Right ventricle myocardium inferior (tissue), 1 donor: Measurements from ENCODE around the gene RNF157. TPM values are rescaled to one million over a fixed set of nuclear protein-coding genes. Genes with fewer than 3 reads are reported as not detected.

Experiments
- ATAC-seq: fragments of 200-7000 bp; cut with Tn5 transposase; one replicate; pipeline ENCODE4 v1.9.1; 2020; ENCODE audit warnings: mild to moderate bottlenecking, moderate library complexity
- DNase-seq: peaks from one replicate; pipeline ENCODE4 v3.0.0; 2021; ENCODE audit errors: missing footprints
- intact Hi-C: fragments of 100-400 bp; cut with DNase I; formaldehyde crosslinking; loops from one replicate; pipeline ENCODE4 v1.11.0; 2022
- microRNA-seq: library from miRNA; unstranded; fragments of <30 nt; microRNA quantifications from one replicate; pipeline ENCODE4 v1.2.0, GENCODE V29; 2020
- total RNA-seq: library from RNA; stranded (reverse); fragmentation: NEBNext Ultra II Directional; extraction: Animal tissue kit (Norgen Biotek cat#: 25700); gene quantifications from one replicate; pipeline ENCODE4 v1.2.1, GENCODE V29; 2021
- donor health status: DM: no; HTN: yes; CAD: no; lungs with severe emphysema.

Gene RNF157
- total RNA-seq, 1 donor from 2014 or later: 19.4 TPM

- DNase-seq: no peak
- intact Hi-C loops: no loop called here
Observed at GRCh38 chr17:76095943-76096342, 144.3 kb downstream of the RNF157 start.

GRCh38 chr17:76094046-76094445, 146.2 kb downstream of the RNF157 start:
- intact Hi-C loops: no loop called here
- no peak for DNase-seq

More at GRCh38 chr17:76095943-76096342, 144.3 kb downstream of the RNF157 start:
- ATAC-seq: no peak

GRCh38 chr17:76092526-76093413, 147.5 kb downstream of the RNF157 start:
- ATAC-seq: no peak
- intact Hi-C loops: no loop called here
- DNase-seq: no peak

More at GRCh38 chr17:76094046-76094445, 146.2 kb downstream of the RNF157 start:
- no peak for ATAC-seq

Small RNA genes within 50 kb of the gene (microRNA-seq; reads per million reads assigned to microRNA genes)
- gene MIR6868: 6.5 reads per million, percentile 17 among the genes with 10 or more reads in this experiment

Other genes starting within 250 kb of the RNF157 start
- gene CDK3, start 239.6 kb downstream of the RNF157 start, total RNA-seq: 2.2 TPM
- 0.11 TPM for gene EVPL, start 213.2 kb downstream of the RNF157 start, total RNA-seq
- gene SRP68, start 168.0 kb downstream of the RNF157 start, total RNA-seq: 60.1 TPM
- not detected for gene GALR2, start 165.7 kb downstream of the RNF157 start, total RNA-seq
- not detected for gene ZACN, start 161.3 kb downstream of the RNF157 start, total RNA-seq
- 70.9 TPM for gene EXOC7, start 136.7 kb downstream of the RNF157 start, total RNA-seq
- not detected for gene FOXJ1, start 99.2 kb downstream of the RNF157 start, total RNA-seq
- 30.4 TPM for gene UBALD2, start 24.9 kb upstream of the RNF157 start, total RNA-seq
- gene QRICH2, start 67.8 kb upstream of the RNF157 start, total RNA-seq: 3.6 TPM
- gene PRPSAP1, start 113.4 kb upstream of the RNF157 start, total RNA-seq: 35.9 TPM
- 2.7 TPM for gene SPHK1, start 144.1 kb upstream of the RNF157 start, total RNA-seq
- gene UBE2O, start 212.7 kb upstream of the RNF157 start, total RNA-seq: 35.4 TPM
- gene AANAT, start 227.1 kb upstream of the RNF157 start, total RNA-seq: not detected